IPS-NIHi7 (cell line): ENCODE measurements around the gene TCEA3.

Experiments used
- DNase-seq: peaks from one replicate; pipeline ENCODE4 v3.0.0; 2012; ENCODE audit warnings: mixed read lengths; ENCODE audit errors: extremely low spot score

Gene TCEA3

DNA sequence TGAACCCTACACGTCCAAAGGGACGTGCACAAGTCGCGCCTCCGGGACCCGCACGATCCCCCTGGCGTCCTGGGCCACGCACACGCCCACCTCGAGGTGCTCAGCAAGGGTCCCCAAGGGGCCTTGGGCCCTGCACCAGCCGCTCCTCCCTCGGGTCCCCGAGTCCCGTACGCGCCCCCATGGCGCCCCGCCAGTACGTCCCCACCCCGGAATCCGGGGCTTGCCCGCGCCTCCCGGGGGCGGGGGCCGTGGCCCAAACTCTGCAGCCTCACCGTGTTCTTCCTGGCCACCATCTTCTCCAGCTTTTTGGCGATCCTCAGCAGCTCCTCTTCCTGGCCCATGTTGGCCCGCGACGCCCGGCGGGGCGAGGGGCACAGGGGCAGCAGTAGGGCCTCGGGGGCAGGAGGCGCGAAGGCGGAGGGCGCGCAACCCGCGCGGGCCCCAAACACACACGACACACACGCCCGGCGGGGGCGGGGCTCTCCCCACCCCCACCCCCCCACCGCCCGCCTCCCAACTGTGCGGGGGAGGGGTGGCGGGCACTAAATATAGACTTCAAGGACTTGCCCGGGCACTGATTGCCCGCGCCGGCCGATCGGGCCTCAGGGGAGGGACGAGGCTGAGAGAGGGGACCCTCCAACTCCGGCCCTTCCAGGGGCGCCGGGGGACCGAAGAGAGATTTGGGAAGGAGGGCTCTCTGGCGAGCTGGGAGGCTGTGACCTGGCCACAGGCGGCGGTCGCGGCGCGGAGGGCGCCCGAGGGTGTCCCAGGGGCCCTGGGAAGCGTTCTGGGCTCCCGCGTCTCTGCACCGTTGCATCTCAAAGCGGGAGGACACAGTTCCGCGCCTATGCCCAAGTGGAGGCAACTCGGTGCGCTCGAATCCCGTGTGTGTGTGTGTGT, at the start of gene TCEA3:
Gene TCEA3 (minus strand): TSS at position 456 of the 900 bp plus-strand sequence. CDS start 115 bp downstream, at position 341.
- peak; percentile 40 for DNase-seq

DNA sequence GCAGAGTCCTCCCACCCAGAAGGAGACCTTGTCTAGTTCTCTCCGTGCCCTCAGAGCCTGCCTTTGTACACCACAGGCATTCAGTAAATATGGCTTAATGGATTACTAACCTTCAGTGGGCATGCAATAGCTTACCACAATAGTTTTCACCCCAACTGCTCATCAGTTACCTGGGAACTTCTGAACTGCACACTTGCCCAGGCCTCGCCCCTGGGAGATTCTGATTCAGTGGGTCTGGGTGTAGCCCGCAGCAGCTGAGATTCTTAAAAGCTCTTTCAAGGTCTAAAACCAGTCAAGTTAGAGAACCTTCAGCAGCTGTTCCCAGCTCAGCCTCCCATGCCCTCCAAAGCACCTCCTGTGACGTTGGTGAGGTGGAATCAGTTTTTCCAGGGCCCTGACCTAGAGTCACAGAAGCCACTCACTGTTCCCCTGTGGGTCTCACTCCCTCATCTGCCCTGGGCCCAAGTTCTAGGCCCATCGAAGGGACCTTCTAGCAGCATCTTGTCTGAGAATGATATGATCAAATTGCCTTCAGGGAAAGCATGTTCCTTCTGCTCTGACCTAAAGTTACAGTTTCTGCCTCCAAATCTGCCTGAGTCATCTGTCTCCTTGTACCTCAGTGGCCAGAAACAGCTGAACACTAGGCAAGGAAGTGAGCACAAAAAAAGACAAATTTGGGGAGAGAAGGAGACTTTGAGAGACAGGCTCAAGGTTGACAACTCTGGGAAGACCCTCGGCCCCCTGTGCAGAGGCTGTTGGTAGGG, 48.7 kb upstream of the TCEA3 start:
- DNase-seq, result no peak

DNA sequence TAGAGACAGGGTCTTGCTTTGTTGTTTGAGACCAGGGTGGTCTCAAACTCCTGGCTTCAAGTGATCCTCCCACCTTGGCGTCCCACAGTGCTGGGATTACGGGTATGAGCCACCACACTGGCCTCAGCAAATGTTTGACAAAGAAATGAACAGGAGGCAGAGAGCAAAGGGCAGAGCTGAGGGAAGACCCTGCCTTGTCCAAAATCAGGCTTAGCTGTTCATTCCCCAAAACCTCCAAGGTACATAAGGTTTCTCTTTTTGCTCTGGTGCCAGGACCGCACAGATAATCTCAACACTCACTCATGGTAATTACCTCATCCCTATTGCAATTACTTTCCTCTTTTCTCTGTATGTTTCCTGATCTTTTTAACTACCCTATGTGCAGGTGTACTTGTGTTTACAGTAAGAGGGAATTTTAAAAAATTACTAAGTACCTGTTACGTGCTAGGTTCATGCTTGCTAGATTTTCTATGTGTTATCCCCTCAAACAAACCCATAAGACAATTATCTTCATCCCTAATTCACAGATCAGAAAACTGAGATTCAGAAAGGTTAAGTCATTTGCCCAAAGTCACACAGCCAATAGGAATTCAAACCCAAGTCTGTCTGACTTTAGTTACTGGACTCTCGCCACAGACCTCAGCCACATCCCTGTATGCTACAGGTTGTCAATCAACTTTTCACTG, 47.9 kb upstream of the TCEA3 start:
- no peak for DNase-seq

DNA sequence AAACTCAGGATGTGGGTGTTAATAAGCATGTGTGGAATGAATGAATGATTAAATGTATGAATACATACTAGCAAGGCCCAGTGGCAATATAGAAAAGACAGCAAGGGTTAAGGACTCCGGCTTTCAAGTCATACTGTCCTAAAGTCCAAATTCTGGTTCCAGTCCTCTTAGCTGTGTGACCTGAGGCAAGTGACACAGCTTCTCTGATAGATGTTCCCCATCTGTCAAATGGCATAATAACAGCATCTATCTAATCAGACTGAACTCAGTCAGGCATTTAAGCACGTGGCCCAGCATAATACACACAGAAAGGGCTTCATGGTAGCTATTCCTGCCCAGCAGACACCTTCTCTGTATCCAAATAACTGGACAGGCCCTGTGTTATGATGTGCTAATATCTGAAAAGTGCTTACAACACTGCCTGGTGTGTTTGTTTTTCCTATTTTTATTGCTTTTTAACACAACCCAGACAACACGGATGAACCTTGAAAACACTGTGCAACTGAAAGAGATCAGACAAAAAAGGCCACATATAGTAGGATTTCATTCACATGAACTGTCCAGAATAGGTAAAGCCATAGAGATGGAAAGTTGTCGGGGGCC, 47.0 kb upstream of the TCEA3 start:
- DNase-seq, result no peak

DNA sequence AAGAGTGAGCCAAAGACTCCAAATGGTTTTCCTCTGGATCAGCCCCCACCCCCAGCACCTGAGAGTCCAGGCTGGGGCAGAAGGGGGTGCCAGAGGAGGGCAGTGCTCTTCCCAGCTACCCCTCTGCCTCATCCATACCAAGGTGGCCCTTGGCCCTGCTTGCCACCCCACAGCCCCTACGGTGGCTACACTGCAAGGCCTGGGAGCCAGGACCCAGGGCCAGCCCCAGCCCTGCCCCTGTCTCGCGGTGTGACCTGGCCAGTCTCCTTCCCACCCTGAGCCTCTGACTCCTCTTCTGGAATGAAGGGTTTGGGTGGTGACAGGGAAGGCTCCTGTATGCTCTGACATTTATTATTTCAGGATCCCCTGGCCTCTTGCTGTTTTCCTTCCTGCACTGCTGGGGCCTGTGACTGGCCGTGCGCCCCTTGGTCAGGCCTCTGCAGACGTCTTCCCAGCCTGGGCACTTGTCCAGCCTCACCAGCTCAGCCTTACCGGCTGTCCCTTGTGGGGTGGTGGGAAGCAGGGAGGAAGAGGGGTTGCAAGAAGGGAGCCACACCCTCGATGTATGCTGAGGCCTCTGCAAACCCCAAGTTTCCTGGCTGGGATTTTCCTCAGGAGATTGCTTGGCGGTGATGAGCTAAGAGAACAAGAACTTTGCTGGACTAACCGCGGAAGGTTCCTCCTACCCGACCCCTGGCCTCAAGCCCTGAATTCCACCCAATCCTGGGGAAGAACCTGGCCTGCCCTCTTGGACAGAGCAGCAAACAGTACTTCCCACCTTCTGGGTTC, 45.9 kb upstream of the TCEA3 start:
- DNase-seq, result peak; percentile 4

DNA sequence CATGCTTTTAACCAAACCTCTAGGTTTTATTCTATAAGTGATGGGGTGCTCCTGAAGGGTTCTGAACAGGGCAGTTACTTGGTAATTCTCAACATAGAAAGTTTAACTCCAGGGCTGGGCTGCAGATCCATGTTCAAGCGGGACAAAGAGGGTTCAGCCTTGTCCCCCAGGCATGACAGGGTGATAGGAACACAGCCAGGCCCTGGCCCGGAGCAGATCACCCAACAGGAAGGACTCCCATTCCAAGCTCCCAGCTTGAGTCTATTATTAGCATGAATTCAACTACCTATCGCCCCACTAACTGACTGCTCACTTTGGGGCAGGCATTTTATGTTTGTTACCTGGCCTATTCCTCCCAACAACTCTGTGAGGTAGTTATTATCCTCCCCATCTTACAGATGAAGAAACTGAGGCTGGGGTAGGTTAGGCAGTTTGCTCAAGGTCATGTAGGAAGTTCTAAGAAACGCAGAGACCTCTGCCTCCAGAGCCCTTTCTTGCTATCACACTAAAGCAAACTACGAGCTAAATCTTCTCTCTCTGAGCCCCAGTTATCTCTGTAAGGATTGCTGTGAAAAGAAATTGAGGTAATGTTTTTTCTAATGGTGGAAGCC, 44.9 kb upstream of the TCEA3 start:
- DNase-seq, result peak; percentile 4

DNA sequence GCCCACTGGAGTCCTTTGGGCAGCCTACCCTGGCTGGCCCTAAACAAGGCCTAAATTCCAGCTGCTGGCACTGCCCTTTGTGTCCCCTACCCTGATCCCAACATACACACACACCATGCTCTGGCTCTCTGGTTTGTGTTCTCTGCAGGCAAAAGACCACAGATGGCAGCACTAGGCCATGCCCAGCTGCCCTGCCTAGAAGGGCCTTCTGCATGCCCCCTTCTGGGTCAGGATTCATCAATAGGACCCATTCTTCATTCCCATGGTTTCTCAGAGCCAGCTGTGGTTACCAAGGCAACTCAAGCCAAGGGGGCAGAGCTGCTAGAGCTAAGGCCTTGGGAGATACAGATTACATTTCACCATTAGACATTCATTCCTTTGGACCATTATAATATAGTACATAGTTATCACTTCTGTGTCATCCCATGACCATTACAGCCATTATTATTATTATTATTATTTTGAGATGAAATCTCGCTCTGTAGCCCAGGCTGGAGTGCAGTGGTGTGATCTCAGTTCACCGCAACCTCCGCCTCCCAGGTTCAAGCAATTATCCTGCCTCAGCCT, 42.0 kb upstream of the TCEA3 start:
- DNase-seq, result no peak

DNA sequence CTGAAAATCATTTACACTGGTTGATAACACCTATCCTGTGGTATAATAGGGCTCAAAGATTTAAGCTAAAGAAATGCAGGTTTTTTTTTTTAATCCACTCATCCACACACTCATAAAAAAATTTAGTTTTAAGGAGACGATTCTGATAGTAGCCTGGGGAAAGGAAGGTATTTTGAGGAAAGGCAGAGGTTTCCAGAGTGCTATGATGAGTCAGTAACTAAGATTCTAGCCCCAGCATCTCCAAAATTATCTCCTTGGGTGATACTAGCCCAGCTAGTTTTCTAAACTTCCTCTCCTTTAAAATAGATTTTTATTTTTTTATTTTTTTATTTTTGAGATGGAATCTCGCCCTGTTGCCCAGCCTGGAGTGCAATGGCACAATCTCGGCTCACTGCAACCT, 38.7 kb upstream of the TCEA3 start:
- DNase-seq, result no peak

DNA sequence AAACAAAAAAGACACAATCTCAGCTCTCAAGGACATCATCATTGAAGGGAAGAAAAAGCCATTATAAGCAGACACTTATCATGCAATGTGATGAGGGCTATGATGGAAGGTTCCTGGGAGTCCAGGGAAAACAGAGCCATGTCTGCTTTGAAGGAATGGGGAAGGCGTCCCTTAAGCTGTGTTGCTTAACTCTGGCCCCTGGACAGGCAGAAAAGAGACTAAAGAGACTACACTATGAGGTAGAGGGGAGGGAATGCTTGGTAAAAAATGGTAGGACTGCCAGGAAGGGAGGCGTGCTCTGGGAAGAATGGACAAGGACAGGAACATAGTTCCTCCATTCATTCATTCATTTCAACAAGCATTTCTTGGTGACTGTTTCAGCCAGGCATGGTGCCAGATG, 38.2 kb upstream of the TCEA3 start:
- DNase-seq, result no peak

DNA sequence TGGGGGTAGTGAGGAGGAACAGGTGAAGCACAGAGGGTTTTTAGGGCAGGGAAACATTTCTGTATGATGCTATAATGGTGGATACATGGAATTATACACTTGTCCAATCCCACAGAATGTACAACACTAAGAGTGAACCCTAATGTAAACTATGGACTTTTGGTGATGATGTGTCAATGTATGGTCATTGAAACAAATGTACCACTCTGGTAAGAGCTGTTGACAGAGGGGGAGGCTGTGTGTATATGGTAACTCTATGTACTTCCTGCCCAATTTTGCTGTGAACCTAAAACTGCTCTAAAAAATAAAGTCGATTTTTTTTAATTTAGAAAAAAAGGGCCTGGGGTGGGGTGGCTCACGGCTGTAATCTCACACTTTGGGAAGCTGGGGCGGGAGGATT, 36.5 kb upstream of the TCEA3 start:
- DNase-seq, result no peak

DNA sequence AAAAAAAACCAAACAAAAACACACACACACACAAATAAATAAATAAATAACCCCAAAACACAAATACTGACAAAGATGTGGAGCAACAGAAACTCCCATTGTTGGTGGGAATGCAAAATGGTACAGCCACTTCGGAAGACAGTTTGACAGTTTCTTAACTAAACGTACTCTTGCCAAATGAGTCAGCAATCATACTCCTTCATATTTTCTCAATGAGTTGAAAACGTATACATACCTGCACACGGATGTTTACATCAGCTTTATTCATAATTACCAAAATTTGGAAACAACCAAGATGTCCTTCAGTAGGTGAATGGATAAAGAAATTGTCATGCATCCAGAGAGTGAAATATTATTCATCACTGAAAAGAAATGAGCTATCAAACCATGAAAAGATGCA, 36.0 kb upstream of the TCEA3 start:
- DNase-seq, result no peak

DNA sequence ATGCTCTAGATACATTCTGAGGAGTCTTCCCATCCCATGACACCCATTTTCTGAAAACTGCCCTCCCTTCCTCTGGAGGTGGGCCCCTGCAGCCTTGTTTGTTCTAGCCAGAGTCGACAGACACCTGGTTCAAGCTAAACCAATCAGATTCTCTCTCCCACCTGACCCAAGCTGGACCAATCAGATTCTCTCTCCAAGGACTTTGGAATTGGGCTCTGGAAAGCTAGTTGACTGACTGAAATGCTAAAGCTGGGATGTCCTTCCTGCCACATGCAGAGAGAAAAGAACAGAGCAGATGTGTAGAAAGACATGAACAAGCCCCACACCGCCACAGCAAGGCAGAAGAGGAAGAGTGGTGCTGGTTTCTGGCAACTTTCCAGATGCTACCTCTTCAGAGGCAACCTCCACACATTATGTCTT, 34.8 kb upstream of the TCEA3 start:
- DNase-seq, result peak; percentile 55

DNA sequence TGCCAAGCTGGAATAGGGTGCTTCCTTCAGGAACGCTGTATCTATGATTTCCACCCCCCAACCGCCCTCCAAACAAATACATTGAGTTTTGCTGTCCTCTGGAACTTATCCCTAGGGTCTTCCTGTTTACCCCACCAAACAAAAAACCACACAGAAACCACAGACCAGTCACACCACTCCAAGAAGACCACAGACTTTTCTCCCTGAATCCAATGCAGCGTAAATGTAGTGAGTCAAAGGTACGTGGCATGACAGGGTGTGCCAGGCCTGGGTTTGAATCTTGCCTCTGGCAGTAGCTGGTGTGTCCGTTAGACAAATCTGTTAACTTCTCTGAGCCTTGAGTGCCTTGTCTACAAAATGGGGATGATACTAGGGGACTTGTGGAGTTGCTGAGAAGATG, 31.7 kb upstream of the TCEA3 start:
- DNase-seq, result no peak

DNA sequence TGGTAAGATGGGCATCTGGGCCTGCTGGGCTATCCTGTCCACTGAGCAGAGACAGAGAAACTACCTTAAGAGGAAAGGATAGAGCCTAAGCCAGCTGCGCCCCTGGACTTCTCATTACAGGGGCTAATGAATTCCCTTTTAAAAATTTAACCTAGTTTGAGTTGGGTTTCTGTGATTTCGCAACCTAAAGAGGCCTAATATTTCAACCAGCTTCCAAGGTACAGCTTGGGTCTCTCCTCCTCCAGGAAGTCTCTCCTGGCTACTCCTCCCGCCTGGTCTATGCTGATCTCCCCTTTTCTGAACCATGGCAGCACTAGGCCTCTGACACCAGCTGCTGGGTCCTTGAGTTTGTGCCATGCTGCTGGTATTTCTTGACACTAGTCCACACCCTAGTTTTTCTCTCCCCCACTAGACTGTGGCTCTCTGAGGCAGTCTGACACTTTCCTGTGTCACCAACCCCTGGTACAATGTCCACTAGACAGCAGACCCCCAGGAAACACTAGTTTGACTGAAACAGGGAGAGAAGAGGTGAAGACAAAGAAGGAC, 29.0 kb upstream of the TCEA3 start:
- no peak for DNase-seq

DNA sequence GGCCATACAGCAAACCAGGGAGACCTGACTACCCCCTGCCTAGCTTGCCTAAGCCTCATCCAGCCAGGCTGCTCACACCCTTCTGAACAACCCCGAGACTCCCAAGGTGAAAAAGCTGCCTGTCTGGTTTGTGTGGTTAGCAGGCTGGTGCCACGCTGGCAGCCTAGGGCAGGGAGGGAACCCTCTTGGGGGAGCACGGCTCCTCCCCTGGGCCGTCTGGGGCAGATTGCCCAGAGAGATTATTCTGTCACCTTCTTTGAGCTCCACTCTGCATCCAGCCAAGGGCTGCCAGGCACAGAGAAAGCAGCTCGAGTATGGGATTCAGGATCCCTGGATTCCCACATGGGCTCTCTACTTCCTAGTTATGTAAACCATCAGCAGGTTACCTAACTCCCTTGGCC, 27.5 kb upstream of the TCEA3 start:
- DNase-seq, result no peak

DNA sequence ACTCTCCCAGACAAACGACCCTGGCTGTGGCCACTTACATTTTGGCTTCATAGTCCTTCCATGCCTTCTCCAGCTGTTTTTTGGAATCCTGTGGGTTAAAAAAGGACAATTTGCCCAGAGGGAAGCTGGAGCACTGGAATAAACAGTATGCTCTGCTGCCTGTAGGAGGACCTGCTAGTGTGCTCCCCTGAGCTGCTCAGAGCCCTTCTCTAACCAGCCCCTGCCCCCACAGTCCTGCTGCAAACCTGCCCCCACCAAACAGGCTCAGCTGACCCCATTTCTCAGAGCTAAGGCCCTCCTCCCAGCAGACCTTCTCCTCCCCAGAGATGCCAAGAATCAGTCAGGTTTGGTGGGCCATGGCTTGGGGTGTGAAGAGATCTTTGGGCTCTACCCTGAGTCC, 26.9 kb upstream of the TCEA3 start:
- DNase-seq, result no peak

DNA sequence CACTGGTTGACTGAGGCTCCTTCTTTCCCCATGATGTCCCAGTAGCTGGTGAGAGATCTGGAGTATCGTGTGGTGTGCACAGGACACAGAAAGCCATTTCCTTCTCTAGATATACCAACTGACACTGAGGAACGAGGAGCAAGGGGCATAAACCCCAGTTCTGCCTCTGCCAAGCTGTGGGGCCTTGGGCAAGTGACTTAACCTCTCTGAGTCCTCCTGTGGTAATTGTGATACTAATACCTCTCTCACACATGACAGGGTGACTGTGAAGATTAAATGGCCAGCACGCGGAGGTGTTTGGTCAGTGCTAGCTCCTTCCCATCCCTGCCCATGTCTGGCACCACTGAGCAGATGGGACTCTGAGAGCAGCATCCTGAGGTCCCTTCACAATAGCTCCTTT, 26.3 kb upstream of the TCEA3 start:
- no peak for DNase-seq

DNA sequence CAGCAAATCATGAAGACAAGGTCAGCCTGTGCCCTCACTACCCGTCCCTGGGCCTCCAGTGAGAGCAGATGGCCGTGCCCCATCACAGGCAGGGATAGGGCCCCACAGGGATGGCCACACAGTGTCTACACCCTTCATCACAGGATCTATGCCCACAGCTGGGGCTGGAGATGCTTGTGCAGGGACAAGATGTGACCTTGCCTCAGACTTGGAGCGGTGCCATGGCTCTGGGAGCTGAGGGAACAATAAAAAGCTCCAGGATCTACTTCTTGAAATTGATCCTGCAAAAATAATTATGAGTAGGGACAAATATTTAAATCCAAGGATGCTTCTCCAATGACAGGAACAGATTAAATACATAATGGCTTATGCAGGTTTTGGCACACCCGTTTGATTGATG, 25.4 kb upstream of the TCEA3 start:
- no peak for DNase-seq

DNA sequence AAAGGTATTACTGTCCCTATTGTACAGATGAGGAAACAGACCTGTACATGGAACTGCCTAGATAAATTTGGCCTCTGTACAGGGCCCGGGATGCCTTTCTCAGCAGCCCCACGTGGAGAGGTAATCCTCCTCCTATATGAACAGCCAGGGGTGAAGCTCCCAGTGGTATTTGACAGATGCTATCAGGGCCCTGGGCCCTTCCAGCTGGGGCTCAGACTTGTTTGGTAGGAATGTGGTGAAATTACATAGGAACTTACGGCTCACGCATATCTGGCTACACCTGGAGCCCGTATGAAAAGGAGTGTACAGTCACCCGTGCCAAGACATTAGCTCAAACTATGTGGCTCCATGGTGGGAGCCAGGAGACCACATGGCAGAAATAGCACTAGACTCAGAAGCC, 24.8 kb upstream of the TCEA3 start:
- no peak for DNase-seq

DNA sequence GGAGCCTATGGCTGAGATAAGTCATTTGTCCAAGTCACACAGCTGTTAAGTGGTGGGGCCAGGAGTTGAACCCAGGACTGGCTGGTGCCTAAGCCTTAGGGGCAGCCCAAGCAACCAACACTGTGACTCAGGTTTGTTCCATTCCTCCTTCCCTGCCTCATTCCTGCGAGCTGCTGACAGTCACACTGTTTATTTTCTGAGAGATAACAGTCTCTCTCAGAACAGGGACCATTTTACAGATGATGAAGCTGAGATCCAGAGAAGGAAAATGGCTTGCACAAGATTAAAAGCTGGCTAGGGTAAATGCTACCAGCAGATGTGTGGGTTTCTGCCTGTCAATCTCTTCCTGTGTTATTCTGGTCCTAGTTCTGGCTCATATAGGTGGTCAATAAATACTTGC, 24.3 kb upstream of the TCEA3 start:
- no peak for DNase-seq
